Body of pancreas (tissue), 4 donors: Measurements from ENCODE around the gene KIT. TPM values are rescaled to one million over a fixed set of nuclear protein-coding genes. Genes with fewer than 3 reads are reported as not detected.

Experiments used
- ATAC-seq: fragments of 150-250 bp; one replicate; pipeline ENCODE4 v1.9.1; 2016
- DNase-seq, 4 donors: peaks; one replicate each; pipeline ENCODE4 v3.0.0-alpha.2; 2019
- H3K27ac ChIP-seq, 4 donors: fragments of 200-600 bp; sonication (generic); 1 replicate in 3 of 4; 2 replicates in 1 of 4; pipeline versions ENCODE4 v1.5.1 to v1.6.1; 2016 to 2019; ENCODE audit warnings: mild to moderate bottlenecking in 1 of 4, mixed read lengths in 1 of 4, moderate library complexity in 1 of 4
- H3K27me3 ChIP-seq, 2 donors: fragments of 200-600 bp; sonication (generic); one replicate each; pipeline ENCODE4 v1.6.0; 2016; ENCODE audit warnings: mild to moderate bottlenecking in 1 of 2
- H3K36me3 ChIP-seq, 2 donors: fragments of 200-600 bp; sonication (generic); replicated peaks in 1 of 2; 2 replicates each; pipeline ENCODE4 v1.5.1; 2016; ENCODE audit warnings: low read depth in 2 of 2; ENCODE audit not compliant: insufficient read depth in 1 of 2
- H3K4me1 ChIP-seq: fragments of 200-600 bp; sonication (generic); one replicate; pipeline ENCODE4 v1.6.0; 2016
- H3K4me3 ChIP-seq, 2 donors: fragments of 200-600 bp; sonication (generic); 1 replicate in 1 of 2; 2 replicates in 1 of 2; pipeline ENCODE4 v1.5.1; 2016 to 2019
- H3K9me3 ChIP-seq, 3 donors: fragments of 200-600 bp; sonication (generic); 1 replicate in 2 of 3; 2 replicates in 1 of 3; pipeline ENCODE4 v1.5.1; 2016
- POLR2A ChIP-seq, 3 donors: fragments of 450-650 bp; IDR thresholded peaks; one replicate each; pipeline ENCODE4 v1.6.1; 2016; ENCODE audit warnings: antibody characterized with exemption in 3 of 3, mild to moderate bottlenecking in 2 of 3
- WGBS, 2 donors: methylation state at CpG; one replicate each; pipeline ENCODE4 v1.1.5; 2017; 5-methylcytosine and 5-hydroxymethylcytosine counted together
- intact Hi-C: fragments of 100-400 bp; cut with DNase I; formaldehyde crosslinking; loops from one replicate; pipeline ENCODE4 v1.15.1; 2023
- total RNA-seq, 2 donors: library from RNA; depleted of rRNA; stranded (reverse); fragments of >200 nt; gene quantifications; one replicate each; pipeline ENCODE4 v1.1.0, GENCODE V29; 2016
- TF ChIP-seq, protein P1 (sequence below), 7 experiments: fragments of 450-650 bp in 4 of 7; fragments of 200-600 bp in 3 of 7; sonication (generic) in 3 of 7; IDR thresholded peaks; one replicate each; pipeline ENCODE4 v1.5.1; 2016 to 2019; ENCODE audit warnings: antibody characterized with exemption in 7 of 7

Gene KIT
- total RNA-seq, 2 donors from 2014 or later: 2.1 to 4.0 TPM

DNA sequence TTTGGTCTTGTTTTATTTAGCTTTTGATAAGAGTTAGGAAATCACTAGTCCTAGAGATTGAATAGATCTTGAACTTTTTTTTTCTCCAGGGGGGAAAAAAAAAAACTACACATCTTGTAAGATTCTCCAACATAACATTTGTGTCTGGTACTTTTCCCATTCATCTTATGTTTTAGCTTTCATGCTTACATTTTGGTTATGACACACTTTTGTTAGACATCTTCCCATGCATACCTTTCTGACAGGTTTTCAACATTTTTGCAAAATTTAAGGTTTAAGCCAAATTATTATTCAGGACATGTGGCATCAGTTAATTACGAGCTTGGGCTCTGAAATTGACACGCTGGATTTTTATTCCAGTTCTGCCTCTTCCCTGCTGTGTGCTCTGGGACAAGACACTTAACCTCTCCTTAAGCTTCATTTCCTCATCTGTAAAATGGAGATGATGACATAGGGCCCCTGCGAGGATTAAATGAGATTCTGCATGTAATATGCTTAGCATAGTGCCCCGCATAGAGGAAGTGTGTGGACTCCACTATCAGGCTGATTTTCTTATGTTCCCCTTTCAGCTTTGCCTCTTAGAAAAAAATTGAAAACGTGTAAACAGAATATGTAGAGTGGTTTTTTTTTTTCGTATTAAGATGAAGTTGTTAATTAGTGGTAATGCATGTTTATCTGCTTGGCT is 5.3 kb downstream of the KIT start:
- H3K4me3 ChIP-seq: no peak overlapping the region
- no peaks in the 10 kb centered on the region for H3K27me3 ChIP-seq
- no peaks in the 10 kb centered on the region for H3K36me3 ChIP-seq
- intact Hi-C loops: no loop called here
- TF ChIP-seq, protein P1, sequence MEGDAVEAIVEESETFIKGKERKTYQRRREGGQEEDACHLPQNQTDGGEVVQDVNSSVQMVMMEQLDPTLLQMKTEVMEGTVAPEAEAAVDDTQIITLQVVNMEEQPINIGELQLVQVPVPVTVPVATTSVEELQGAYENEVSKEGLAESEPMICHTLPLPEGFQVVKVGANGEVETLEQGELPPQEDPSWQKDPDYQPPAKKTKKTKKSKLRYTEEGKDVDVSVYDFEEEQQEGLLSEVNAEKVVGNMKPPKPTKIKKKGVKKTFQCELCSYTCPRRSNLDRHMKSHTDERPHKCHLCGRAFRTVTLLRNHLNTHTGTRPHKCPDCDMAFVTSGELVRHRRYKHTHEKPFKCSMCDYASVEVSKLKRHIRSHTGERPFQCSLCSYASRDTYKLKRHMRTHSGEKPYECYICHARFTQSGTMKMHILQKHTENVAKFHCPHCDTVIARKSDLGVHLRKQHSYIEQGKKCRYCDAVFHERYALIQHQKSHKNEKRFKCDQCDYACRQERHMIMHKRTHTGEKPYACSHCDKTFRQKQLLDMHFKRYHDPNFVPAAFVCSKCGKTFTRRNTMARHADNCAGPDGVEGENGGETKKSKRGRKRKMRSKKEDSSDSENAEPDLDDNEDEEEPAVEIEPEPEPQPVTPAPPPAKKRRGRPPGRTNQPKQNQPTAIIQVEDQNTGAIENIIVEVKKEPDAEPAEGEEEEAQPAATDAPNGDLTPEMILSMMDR (IDR thresholded peaks at IDR 0.05): no peak
- no peak for TF ChIP-seq POLR2A (IDR thresholded peaks at IDR 0.05)
- no peaks in the 10 kb centered on the region for H3K9me3 ChIP-seq
- no peak overlapping the region for H3K27ac ChIP-seq
- ATAC-seq (no peak), DNase-seq (no peak)
- peaks cover 21% of the 10 kb centered on the region for H3K4me1 ChIP-seq
- WGBS, 2 donors: 51 to 64% methylated on average over 6 of the region's 6 CpGs

DNA sequence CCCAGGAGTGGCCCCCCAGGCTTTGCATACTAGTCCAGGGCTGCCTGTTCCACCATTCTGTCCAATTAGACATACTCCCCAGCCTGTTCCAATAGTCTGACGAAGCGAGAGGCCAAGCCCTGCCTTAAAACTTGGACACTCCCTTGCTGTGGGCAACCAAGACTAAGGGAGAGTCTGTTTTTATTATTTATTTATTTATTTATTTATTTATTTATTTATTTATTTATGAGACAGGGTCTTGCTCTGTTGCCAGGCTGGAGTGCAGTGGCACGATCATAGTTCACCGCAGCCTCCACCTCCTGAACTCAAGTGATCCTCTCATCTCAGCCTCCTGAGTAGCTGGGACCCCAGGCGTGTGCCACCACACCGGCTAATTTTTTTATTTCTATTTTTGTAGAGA is 6.6 kb downstream of the KIT start:
- DNase-seq (no peak), ATAC-seq (no peak)
- WGBS, 2 donors: 88 to 90% methylated on average over 6 of the region's 6 CpGs
- Histone ChIP-seq H3K36me3 (no peaks in the 10 kb centered on the region), H3K4me3 (no peak overlapping the region), H3K4me1 (peaks cover 8% of the 10 kb centered on the region), H3K9me3 (no peaks in the 10 kb centered on the region), H3K27ac (no peak overlapping the region), H3K27me3 (no peaks in the 10 kb centered on the region)
- TF ChIP-seq, protein P1 (IDR thresholded peaks at IDR 0.05): no peak
- TF ChIP-seq POLR2A (IDR thresholded peaks at IDR 0.05): no peak
- intact Hi-C loops: no loop called here

DNA sequence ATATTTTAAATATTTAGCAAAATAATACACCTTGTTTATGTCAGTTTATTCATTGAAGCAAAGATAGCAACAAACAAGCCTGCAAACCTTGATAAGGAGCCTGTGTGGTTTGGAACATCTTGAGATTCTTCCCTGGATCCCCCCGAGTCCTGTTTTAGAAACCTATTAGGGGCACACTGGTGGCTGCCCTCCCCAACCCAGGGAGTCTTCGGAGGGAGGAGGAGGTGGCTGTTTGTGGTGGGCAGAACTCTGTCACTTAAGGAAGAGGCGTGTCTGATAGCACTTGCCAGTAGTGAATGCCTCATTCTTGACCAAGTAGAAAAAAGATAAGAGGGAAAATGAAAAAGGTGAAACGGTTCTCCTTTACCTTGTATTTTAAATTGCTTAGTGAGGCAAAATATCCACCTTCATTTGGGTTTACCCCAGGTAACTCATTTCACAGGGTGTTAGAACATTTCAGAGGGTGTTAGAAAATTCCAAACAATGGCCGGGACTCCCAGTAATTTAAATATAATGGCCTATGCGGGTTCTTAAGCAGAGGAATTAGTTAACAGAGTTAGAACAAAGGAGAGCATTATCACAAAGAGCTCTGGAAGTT is 10.4 kb downstream of the KIT start:
- ATAC-seq (no peak), DNase-seq (no peak)
- 18 to 24% methylated on average over 6 of the region's 6 CpGs for WGBS, 2 donors
- no peak overlapping the region for H3K27ac ChIP-seq
- no peaks in the 10 kb centered on the region for H3K27me3 ChIP-seq
- H3K4me3 ChIP-seq: no peak overlapping the region
- no peaks in the 10 kb centered on the region for H3K36me3 ChIP-seq
- H3K4me1 ChIP-seq: no peaks in the 10 kb centered on the region
- TF ChIP-seq, protein P1 (IDR thresholded peaks at IDR 0.05): no peak
- no peak for TF ChIP-seq POLR2A (IDR thresholded peaks at IDR 0.05)
- intact Hi-C loops: no loop called here
- no peaks in the 10 kb centered on the region for H3K9me3 ChIP-seq

- Histone ChIP-seq H3K9me3 (no peaks in the 10 kb centered on the region), H3K27ac (no peak overlapping the region), H3K36me3 (no peaks in the 10 kb centered on the region), H3K4me3 (no peak overlapping the region), H3K27me3 (no peaks in the 10 kb centered on the region), H3K4me1 (no peaks in the 10 kb centered on the region)
- DNase-seq: no peak
- no peak for TF ChIP-seq POLR2A (IDR thresholded peaks at IDR 0.05)
- TF ChIP-seq, protein P1 (IDR thresholded peaks at IDR 0.05): no peak
- intact Hi-C loops: no loop called here
- ATAC-seq: no peak
- WGBS, 2 donors: 83 to 92% methylated on average over 1 of the region's 1 CpG
Observed at GRCh38 chr4:54669831-54670230, 12.1 kb downstream of the KIT start.
